ENCODE measurements around the gene TSPAN3. TPM values are rescaled to one million over a fixed set of nuclear protein-coding genes. Genes with fewer than 3 reads are reported as not detected.

TSPAN3 gene
- total RNA-seq, 2 donors from 2014 or later: 215 to 256 TPM

- no peak overlapping the region for H3K4me3 ChIP-seq
- no peak for ATAC-seq (ENCODE audit: insufficient number of reproducible peaks, low FRiP score, low read depth)
- DNase-seq (ENCODE audit: low spot score): no peak
Measured at GRCh38 chr15:77028451-77029165, 42.3 kb downstream of the TSPAN3 start.

GRCh38 chr15:77027697-77028450 lies 43.0 kb downstream of the TSPAN3 start:
- Histone ChIP-seq H3K4me3 (no peak overlapping the region), H3K36me3 (no peaks in the 10 kb centered on the region), H3K27me3 (replicated peaks; ENCODE audit: insufficient read depth) (no peaks in the 10 kb centered on the region), H3K9me3 (no peaks in the 10 kb centered on the region), H3K27ac (no peak overlapping the region), H3K4me1 (ENCODE audit: control insufficient read depth in 1 of 2, low read depth in 2 of 2) (peaks cover 0 to 20% of the 10 kb centered on the region in 2 donors)
- no peak for ATAC-seq (ENCODE audit: insufficient number of reproducible peaks, low FRiP score, low read depth)
- no peak for TF ChIP-seq CTCF (IDR thresholded peaks at IDR 0.05)
- no peak for DNase-seq (ENCODE audit: low spot score)

More at GRCh38 chr15:77028451-77029165, 42.3 kb downstream of the TSPAN3 start:
- TF ChIP-seq CTCF (IDR thresholded peaks at IDR 0.05): no peak
- H3K27ac ChIP-seq: no peak overlapping the region
- no peaks in the 10 kb centered on the region for H3K36me3 ChIP-seq
- no peaks in the 10 kb centered on the region for H3K9me3 ChIP-seq
- H3K27me3 ChIP-seq (replicated peaks; ENCODE audit: insufficient read depth): no peaks in the 10 kb centered on the region
- H3K4me1 ChIP-seq (ENCODE audit: control insufficient read depth in 1 of 2, low read depth in 2 of 2): peaks cover 0 to 20% of the 10 kb centered on the region in 2 donors

- Histone ChIP-seq H3K36me3 (no peaks in the 10 kb centered on the region), H3K9me3 (no peaks in the 10 kb centered on the region), H3K27me3 (replicated peaks; ENCODE audit: insufficient read depth) (no peaks in the 10 kb centered on the region), H3K27ac (no peak overlapping the region), H3K4me3 (no peak overlapping the region), H3K4me1 (ENCODE audit: control insufficient read depth in 1 of 2, low read depth in 2 of 2) (peaks cover 0 to 20% of the 10 kb centered on the region in 2 donors)
- DNase-seq (ENCODE audit: low spot score): no peak
- ATAC-seq (ENCODE audit: insufficient number of reproducible peaks, low FRiP score, low read depth): no peak
- TF ChIP-seq CTCF (IDR thresholded peaks at IDR 0.05): no peak
Measured at GRCh38 chr15:77027111-77027696, 43.7 kb downstream of the TSPAN3 start.

GRCh38 chr15:77026501-77027110 lies 44.3 kb downstream of the TSPAN3 start:
- no peaks in the 10 kb centered on the region for H3K9me3 ChIP-seq

More at GRCh38 chr15:77026501-77027110, 44.3 kb downstream of the TSPAN3 start:
- Histone ChIP-seq H3K4me1 (ENCODE audit: control insufficient read depth in 1 of 2, low read depth in 2 of 2) (peaks cover 0 to 20% of the 10 kb centered on the region in 2 donors), H3K27ac (no peak overlapping the region), H3K4me3 (no peak overlapping the region), H3K36me3 (no peaks in the 10 kb centered on the region), H3K27me3 (replicated peaks; ENCODE audit: insufficient read depth) (no peaks in the 10 kb centered on the region)
- ATAC-seq (ENCODE audit: insufficient number of reproducible peaks, low FRiP score, low read depth): no peak
- no peak for DNase-seq (ENCODE audit: low spot score)
- no peak for TF ChIP-seq CTCF (IDR thresholded peaks at IDR 0.05)

All from thoracic aorta (tissue), 2 donors.